ENCODE data around the gene HDLBP.
"Not testable (repeated sequence)": the region's sequence is repeated elsewhere in the genome, so short reads cannot be mapped to it uniquely, and the experiment has no call there.

The HDLBP gene

GRCh38 chr2:241329669-241330615 is 14.5 kb upstream of the HDLBP start:
- DNase-seq, result no peak

DNA sequence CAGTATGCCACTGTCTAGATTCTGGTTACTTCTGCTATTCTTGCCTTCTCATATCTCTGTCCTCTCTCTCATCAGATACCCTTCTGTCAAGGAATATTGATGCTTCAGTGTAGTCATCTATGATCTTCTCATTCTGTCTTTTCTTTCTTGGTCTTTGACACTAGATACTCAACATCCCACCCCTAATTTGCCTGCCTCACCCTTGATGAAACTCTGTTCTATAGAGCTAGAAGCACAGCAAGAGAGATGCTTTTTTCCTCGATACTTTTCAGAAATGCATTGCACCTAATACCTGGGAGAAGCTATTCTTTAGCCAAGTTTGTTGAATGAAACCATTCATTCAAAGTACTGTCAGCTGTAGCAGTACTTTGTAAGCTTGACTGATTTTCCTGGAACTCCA is 9.8 kb upstream of the HDLBP start:
- no peak for DNase-seq

- no peak for DNase-seq
These were observed 9.3 kb upstream of the HDLBP start for GRCh38 chr2:241324775-241325174.

DNA sequence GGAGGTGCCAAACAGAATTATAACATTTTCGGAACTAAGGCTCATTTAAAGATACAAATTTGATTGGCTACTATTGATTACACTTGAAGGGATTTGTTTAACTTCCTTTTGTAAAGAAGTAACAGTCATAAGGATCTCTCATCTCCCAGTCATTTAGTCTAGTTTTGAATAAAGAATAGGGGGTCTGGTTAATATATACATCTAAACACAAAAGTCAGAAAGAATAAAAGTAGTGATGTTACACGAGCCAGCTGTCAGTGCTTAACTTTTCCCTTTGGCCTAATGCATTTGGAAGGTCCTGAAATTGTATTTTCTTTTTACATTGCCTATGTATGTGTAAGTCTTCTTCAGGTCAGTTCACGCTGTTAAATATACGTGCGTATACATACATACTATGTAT is 8.3 kb upstream of the HDLBP start:
- DNase-seq, result no peak

- DNase-seq, result no peak
These were observed 6.4 kb upstream of the HDLBP start for GRCh38 chr2:241321886-241322285.

- DNase-seq, result no peak
These were observed 5.6 kb upstream of the HDLBP start for GRCh38 chr2:241321033-241321432.

- DNase-seq, result no peak
These were observed 4.9 kb upstream of the HDLBP start for GRCh38 chr2:241320394-241320793.

DNA sequence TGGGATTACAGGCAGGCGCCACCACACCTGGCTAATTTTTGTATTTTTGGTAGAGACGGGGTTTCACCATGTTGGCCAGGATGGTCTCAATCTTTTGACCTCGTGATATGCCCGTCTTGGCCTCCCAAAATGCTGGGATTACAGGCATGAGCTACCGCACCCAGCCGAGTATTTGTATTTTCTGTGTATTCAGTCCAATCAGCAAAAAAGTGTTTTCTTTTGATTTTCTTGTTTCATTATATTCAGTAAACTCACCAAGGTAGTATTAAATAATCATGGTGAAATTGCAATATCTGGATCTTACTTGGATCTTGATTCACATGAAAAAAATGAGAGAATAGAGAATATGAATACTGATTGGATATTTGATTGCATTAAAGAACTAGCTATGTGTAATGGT is 3.4 kb upstream of the HDLBP start:
- DNase-seq, result not testable (repeated sequence)

- no peak for DNase-seq
These were observed 1.9 kb upstream of the HDLBP start for GRCh38 chr2:241317391-241317790.

DNA sequence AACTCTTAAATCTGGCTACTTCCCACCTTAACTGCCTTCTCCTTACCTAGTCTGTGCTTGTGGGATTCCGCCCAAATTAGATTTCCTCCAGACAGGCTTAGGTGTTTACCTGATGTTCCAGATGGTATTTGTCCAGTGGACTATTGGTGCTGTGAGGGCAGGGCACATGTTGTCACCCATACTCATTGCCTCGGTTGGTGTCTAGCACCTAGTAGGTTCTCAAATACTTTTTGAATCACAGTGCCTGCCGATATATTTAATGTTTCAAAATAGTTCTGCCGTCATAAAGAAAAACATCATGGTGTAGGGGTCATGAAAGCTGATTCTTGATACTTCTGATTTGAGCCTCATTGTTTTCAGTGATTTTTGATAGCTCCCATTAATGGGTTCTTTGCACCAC is 1.4 kb upstream of the HDLBP start:
- DNase-seq, result no peak

DNA sequence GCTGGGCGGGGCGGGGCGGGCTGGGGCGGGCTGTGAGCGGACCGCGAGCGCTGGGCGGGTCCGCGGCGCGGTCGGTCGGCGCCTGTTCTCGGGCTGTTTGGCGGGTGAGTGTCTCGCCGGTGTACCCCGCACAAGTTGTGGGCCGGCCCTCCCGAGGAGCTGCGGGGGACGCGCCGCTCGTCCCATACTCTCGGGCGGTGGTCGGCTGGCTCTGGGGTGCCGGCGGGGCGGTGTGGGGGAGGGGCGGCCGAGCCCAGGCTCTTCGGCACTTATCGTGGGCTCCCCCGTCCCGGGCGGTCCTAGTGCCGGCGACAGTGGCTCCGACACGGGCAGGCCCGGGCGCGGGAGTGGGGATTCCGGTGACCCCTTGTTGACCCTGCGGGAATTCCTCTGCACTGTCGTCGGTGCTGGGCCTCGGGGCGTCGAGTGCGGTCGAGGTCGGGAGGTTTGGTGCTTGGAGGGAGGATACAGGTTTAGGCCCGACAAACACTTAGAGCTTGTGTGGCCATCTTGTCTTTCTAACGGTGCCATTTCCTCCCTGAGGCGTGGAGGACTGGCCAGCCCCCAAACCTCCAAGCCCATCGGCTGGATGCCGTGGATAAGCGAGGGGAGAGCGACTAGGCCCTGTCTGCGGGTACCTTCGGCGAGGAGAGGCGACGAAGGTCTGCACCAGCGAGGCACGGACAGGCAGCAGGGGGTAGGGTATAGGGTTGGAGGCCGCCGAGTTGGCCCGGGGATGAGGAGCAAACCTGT is 583 bp upstream of the HDLBP start, which contains the start of gene SEPTIN2:
Gene SEPTIN2, plus strand, starts transcription at position 47 of the 753 bp plus-strand sequence. CDS start 8,308 bp downstream, outside the sequence.
- peak; percentile 69 for DNase-seq

GRCh38 chr2:241314226-241315092 is 1.0 kb downstream of the HDLBP start:
- DNase-seq, result no peak

DNA sequence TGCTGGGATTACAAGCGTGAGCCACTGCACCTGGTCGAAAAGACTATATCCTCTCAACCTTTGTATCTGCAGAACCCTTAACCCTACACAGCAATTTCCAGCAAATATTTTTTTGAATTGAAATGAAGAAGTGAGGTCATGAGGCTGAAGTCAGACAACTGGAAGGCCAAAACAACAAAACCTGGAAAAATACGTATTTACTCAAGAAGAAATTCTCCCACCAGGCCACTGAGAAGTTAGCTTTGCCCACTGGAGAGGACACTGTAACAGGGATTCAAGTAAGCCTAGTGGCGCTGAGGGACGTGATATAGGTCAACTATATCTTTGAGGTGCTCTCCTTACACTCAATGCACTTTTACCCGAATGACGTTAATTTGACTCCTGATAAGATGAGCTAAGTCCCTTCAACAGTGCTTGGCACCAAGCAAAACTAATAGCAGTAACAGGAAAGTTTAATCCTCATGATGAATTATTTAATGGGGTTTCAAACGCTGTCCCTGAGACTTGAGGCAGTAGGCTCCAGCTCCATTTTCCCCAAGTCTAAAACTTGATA is 1.9 kb downstream of the HDLBP start:
- no peak for DNase-seq

GRCh38 chr2:241312082-241312481 is 3.4 kb downstream of the HDLBP start:
- no peak for DNase-seq

DNA sequence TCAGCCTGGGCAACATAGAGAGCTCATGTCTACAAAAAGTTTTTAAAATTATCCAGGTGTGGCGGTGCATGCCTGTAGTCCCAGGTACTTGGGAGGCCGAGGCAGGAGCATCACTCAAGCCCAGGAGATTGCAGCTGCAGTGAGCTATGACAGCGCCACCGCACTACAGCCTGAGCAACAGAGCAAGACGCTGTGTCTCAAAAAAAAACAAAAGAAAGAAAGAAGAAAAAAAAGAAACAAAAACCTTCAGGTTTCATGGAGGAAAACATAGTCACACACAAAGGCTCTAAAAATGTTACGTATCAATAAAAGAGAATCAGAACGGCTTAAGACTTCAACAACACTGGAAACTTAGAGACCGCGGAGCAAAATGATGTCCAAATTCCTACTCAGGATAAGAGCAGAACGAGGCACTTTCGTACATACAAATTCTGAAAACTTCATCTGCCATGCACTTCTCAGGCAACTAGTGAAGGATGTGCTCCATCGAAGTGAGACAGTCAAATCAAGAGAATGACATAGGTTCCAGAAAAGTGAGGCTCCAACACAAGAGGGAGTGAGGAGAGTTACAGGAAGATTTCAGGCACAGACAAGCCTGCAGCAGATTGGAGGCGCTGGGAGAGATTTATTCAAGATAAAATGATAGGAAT is 4.4 kb downstream of the HDLBP start:
- no peak for DNase-seq

DNA sequence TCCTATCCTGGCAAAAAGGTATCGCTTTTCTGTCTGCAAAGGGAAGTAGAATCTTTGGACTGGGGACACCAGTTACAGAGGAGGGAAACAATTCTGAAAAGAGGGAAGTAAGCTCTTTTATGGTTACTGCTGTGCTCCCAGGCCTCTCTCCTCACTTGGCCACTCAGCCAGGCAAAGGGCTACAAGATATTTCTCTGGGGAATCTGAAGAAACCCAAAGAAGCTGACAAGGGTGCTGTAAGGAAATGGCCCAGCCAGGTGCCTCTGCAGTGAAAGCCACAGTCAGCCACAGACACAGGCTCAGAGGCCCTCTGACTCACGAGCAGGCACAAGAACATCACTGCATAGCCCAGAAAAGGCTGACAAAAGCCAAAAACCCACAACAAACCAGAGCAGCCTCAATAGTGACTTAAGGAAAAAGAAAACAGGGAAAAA is 5.8 kb downstream of the HDLBP start:
- peak; percentile 42 for DNase-seq

GRCh38 chr2:241308832-241309500 is 6.5 kb downstream of the HDLBP start:
- no peak for DNase-seq

GRCh38 chr2:241308267-241308666 is 7.2 kb downstream of the HDLBP start:
- no peak for DNase-seq

- no peak for DNase-seq
These were observed 8.4 kb downstream of the HDLBP start for GRCh38 chr2:241307055-241307454.

- no peak for DNase-seq
These were observed 11.3 kb downstream of the HDLBP start for GRCh38 chr2:241304039-241304670.
